Measurements from ENCODE around the gene EHMT1.
"Not testable (repeated sequence)": the region's sequence is repeated elsewhere in the genome, so short reads cannot be mapped to it uniquely, and the experiment has no call there.

The EHMT1 gene

DNA sequence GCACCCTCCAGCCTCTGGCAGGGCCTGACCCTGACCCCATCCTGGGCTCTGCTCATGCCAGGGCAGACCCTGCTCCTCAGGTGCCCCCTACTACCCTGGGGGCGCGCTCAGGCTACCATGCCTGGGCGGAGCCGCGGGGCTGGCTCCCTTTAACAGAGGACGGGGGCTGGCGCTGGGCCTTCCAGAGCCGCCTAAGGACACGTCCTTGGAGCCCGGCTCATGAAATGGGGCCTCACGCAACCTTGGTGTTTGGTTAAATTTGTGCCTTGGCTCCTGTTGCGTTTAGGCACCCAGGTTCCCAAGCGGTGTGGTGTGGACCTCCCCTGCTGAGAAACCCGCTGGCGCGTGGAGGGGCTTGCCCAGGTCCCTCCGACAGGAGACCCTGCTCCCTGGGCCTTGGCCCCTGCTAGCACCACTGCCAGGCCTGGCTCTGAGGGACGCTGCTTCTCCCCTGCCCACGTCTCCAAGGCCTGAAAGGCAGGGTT lies 3.4 kb upstream of the EHMT1 start:
- no peak for DNase-seq (ENCODE audit: low read depth)

DNA sequence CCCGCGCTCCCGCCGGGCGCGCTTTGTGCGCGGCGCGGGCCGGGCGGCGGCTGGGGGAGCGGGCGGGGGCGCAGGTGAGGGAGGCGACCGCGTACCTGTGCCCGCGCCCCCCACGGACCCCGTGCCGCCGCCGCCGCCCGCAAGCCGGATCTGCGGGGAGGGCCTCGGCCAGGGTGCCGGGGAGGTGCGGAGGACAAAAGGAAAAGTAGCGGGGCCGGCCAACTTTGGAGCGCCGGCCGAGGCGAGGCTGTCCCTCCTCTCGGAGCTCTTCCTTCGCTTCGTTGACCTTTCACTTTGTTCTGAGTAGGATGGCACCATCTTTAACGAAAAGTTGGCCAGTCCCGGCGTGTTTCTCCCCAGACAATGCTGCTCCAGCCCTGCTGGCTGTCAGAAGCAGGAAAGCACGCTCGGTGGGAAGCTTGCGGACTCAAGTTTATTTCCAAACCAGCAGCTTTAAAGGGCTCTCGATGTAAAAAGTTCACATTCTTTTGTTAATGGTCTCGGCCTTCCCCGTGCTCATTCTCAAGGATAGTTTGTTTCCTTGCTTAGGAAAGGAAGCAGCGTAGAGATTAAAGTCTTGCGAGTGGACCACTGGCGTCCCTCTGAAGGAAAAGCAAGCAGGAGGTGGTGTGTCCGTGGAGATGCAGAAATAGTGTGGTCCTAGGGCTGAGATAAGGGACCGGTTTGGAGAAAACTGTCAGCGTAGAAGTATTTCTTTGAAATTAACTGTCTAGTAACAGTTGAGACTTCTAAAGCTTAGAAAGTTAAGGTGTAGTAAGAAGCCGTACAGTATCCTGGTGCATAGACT lies 639 bp downstream of the EHMT1 start:
- no peak for DNase-seq (ENCODE audit: low read depth)

DNA sequence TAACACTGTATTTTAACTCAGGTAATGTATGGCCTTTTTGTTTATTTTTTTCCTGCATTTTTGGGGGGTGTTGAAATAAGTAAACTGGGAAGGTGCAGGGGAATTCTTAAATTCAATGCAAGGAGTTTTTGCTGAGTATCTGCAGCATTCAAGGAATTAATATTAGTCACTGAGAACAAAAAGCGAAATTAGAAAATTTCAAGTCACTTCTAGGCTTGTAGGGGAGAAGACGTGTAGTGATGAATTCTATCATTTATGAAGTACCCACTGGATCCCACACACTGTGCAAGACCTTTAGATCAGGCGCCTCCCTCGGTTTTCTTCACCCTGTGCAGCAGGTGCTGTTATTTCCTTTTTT lies 1.2 kb downstream of the EHMT1 start:
- no peak for DNase-seq (ENCODE audit: low read depth)

DNA sequence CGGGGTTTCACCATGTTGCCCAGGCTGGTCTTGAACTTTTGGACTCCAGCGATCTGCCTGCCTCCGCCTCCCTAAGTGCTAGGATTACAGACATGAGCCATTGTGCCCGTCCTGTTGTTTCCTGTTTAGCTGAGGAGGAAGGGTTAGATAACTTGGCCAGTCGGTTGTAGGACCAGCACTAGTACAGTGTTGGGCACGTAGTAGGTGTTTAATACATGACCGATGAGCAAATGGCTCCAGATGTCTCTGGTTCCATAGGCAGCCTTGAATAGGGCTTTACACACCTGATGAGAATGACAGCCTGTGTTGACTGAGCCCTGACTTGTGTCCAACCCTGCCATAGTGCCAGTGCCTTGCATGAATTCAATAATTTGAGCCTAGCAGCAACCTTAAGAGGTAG lies 1.8 kb downstream of the EHMT1 start:
- DNase-seq (ENCODE audit: low read depth) = no peak

DNA sequence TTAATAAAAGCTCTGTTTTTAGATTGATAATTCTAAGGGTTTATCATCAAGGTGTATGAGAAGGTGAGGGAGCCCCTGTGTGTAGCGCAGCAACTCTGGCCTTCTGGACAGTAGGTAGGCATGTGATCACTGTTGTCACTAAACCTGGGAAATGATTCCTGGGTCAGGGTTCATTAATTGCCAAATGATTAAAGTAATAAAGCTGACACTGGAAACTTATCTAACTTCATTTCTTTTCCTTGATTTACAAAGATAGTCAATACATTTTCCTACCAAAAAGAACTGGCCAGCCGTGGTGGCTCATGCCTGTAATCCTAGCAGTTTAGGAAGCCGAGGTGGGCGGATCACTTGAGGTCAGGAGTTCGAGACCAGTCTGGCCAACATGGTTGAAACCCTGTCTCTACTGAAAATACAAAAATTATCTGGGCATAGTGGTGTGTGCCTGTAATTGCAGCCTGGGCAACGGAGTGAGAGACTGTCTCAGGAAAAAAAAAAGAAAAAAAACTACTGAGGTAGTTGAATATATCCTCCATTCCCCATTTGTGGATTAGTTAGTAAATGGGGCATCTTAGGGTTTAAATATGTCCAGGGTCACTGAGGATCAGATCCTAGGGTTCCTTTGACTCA lies 2.4 kb downstream of the EHMT1 start:
- DNase-seq (ENCODE audit: low read depth) = no peak

DNA sequence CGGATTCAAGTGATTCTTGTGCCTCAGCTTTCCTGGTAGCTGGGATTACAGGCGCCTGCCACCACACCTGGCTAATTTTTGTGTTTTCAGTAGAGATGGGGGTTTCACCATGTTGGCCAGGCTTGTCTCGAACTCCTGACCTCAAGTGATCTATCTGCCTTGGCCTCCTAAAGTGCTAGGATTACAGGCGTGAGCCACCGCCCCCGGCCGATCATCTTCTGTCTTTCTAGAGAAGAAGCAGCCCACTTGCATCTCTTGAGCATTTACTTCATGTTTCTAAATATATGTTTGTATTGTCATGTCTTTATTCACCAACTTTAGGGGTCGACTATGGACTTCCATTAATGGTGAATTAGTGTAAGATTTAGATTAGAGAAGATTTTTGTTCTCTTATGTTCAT lies 3.4 kb downstream of the EHMT1 start:
- not testable (repeated sequence) for DNase-seq (ENCODE audit: low read depth)

DNA sequence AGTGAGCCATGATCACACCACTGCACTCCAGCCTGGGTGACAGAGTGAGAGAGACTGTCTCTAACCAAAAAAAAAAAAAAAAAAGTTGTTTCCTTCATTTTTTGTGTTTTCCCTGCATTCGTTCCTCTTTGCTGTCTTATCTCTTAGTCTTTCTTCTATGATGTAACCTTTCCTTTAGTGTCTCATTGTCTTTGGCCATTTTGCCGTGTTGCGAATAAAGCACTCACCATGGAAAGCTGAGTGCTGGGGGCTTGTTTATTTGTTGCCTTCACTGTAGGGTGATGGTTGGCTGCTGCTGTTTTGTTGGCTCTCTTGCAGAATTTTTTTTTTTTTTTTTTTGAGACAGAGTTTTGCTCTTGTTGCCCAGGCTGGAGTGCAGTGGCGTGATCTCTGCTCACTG lies 7.7 kb downstream of the EHMT1 start:
- no peak for DNase-seq (ENCODE audit: low read depth)

DNA sequence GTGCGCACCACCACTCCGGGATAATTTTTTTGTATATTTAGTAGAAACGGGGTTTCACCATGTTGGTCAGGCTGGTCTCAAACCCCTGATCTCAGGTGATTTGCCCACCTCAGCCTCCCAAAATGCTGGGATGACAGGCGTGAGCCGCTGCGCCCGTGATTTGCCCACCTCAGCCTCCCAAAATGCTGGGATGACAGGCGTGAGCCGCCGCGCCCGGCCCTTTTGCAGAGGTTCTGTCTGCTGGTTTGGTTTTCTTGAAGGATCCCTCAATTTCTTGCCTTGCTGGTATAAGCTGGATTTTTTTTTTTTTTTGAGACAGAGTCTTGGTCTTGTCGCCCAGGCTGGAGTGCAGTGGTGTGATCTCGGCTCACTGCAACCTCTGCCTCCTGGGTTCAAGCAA lies 8.6 kb downstream of the EHMT1 start:
- not testable (repeated sequence) for DNase-seq (ENCODE audit: low read depth)

DNA sequence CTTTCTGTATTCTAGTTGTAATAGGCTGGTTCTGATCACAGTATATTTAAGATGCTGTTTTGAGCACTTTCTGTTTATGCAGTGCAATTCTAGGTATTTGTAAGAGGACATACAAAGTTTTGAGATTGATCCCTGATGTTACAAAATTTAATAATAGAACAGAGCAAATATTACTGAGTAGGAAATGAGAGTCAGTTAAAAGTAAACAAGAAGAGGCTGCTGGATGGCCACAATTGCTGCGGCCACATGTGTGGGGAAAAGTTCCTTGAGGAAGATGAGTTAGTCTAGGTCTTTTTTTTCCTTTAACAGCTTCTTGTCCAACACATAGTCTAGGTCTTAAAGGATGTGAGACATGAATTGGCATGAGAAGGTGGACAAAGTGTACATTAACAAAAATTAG lies 11.3 kb downstream of the EHMT1 start:
- DNase-seq (ENCODE audit: low read depth) = no peak

DNA sequence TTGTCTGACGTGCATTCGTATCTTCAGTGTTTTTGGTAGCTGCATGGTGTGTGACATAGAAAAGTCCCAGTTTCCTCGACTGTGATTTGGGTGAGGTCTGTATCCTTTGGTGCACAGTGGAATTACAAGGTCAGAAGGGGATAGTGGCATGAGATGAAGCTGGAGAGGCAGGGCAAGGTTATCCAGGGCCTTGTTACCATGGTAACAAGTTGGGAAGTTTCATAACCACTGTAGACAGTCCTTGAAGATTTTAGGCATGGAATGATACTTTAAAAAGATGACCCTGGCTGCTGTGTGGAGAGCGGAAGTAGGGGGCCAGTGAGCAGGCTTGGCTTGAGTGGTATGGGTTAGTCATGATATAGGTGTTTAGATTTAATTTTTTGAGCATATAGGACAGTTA lies 11.9 kb downstream of the EHMT1 start:
- no peak for DNase-seq (ENCODE audit: low read depth)

DNA sequence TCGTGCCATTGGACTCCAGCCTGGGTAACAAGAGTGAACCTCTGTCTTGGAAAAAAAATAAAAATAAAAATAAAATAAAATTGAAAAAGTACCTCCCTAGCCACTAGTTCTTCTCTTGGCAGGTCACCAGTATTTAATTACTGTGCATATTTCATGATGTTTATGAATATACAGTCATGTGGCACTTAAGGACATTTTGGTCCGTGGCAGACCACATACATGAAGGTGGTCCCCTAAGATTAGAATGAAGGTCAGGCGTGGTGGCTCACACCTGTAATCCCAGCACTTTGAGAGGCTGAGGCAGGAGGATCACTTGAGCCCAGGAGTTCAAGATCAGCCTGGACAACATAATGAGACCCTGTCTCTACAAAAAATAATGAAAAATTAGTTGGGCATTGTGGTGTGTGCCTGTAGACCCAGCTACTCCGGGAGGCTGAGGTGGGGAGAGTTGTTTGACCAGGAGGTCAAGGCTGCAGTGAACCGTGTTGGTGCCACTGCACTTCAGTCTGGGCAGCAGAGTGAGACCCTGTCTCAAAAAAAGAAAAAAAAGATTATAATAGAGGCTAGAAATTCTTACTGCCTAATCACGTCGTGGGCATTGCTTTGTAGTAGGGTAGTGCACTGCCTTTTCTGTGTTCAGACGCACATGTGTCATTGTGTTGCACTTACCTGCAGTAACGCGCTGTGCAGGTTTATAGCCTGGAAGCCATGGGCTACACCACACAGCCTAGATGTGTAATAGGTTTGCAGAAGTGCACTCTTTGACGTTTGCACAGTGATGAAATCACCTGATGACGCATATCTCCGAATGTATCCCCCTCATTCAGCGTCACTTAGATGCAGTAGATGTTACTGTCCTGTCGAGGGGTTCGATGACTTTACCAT lies 12.8 kb downstream of the EHMT1 start:
- no peak for DNase-seq (ENCODE audit: low read depth)

- no peak for DNase-seq (ENCODE audit: low read depth)
Observed at GRCh38 chr9:137632230-137633161, 13.7 kb downstream of the EHMT1 start.

DNA sequence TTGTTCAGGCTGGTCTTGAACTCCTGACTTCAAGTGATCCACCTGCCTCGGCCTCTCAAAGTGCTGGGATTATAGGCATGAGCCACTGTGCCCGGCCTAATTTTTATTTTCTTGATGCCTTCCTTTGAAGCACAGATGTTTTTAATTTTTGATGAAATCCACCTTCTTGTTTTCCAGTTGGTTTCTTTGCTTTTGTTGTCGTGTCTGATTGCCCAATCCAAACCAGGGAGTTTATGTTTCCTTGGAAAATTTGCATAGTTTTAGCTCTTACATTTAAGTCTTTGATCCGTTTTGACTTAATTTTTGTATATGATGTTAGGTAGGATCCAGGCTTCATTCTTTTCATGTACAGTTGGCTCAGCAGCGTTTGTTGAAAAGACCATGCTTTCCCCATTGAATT lies 15.2 kb downstream of the EHMT1 start:
- DNase-seq (ENCODE audit: low read depth) = no peak

DNA sequence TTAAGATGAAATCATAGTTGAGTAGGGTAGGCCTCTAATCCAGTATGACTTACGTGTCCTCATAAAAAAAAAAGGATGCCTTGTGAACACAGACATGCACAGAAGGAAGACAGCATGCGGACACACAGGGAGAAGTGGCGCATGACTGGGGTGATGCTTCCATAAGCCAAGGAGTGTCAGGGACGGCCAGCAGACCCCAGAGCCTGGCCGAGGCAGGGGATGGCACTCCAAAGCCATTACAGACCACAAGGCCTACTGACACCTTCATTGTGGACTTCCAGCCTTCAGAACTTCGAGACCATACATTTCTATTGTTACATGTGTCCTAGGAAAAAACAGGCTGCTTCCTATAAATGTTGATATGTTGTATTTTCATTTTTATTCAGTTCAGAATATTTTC lies 19.9 kb downstream of the EHMT1 start:
- no peak for DNase-seq (ENCODE audit: low read depth)

GRCh38 chr9:137639303-137640051 lies 20.7 kb downstream of the EHMT1 start:
- DNase-seq (ENCODE audit: low read depth) = no peak

- DNase-seq (ENCODE audit: low read depth) = no peak
Observed at GRCh38 chr9:137640862-137641261, 22.1 kb downstream of the EHMT1 start.

DNA sequence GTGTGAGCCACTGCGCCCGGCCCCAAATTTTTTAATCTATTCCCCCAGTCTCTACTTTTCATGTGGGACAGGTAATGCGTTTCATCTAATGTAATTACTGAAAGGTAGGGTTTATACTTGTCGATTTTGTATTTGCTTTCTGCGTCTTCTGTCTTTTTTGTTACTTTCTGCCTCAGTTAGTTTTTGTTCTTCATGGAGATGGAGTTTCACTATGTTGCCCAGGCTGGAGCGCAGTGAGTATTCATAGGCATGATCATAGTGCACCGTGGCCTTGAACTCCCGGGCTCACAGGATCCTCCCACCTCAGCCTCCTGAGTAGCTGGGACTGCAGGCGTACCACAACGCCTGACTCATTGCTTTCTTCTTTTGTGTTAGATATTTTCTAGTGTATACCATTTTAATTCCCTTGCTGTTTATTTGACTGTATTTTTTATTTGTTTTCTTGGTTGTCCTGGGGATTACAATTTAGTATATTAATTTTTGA lies 23.4 kb downstream of the EHMT1 start:
- DNase-seq (ENCODE audit: low read depth) = no peak

GRCh38 chr9:137642892-137643291 lies 24.1 kb downstream of the EHMT1 start:
- DNase-seq (ENCODE audit: low read depth) = no peak

GRCh38 chr9:137643921-137644320 lies 25.1 kb downstream of the EHMT1 start:
- no peak for DNase-seq (ENCODE audit: low read depth)

DNA sequence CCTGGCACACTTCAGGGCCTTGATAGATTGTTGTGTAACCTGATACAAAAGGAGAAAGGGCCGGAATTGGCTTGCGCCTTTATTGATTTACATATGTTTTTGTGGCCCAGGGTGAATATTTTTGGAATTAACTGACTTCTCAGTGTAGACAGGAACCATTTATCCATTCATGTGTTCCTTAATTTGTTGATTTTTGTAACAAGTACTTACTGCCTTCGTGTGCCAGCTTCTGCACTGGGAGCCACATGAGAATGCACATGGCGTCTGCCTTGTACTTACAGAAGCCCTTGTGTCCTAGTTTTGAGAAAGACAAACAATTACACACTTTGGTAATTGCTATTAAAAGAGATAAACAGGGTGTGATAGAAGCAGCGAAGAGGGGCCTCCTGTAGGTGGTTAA lies 26.4 kb downstream of the EHMT1 start:
- DNase-seq (ENCODE audit: low read depth) = no peak

DNA sequence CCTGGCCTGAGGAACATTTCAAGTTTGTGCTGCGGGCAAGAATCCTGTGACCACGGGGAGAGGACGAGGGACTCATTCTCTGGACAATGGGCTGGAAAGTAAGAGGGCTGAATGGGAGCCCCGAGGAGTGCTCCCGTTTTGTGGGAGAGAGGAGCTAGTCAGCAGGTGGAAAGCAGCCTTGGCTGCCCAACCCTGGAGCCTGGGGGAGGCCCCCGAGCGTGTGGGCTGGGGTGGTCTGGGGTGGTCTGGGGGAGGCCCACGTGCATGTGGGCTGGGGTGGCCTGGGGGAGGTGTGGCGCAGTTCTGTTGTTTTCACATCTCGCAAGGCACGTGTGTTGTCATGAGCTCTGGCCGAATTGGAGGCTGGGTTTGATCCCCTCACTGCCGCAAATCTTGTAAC lies 27.5 kb downstream of the EHMT1 start:
- DNase-seq (ENCODE audit: low read depth) = no peak
